HL-60/S4 treated with phorbol 12-myristate 13-acetate at 8.2 ng/mL for 4 days and 3 days (cell line): ENCODE data around the gene MAPKAP1.

ENCODE experiments used
- in situ Hi-C: fragments of 300-500 bp; cut with MboI; formaldehyde crosslinking; loops from 2 replicates; pipeline ENCODE4 v1.15.0; 2022; ENCODE audit warnings: low sequenced_read_pairs

Gene MAPKAP1

DNA sequence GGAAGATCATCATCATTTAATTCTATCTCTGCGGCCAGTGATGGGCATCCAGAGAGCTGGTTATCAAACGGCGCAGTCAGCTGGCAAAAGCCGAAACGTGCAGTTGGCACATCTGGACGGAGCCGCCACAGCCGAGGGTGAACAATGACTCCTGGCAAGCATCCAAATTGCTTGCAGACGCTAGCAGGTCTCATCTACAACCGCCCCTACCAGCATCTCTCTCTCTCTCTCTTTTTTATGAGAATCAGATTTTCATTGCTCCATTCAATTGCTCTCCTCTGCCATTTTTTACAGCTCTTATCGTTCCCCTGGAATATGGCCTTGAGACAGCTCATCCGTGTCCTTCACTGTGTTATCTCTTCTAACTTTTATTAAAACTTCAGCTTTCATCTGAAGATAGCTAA is 165.2 kb downstream of the MAPKAP1 start:
- in situ Hi-C loops = no loop called here

DNA sequence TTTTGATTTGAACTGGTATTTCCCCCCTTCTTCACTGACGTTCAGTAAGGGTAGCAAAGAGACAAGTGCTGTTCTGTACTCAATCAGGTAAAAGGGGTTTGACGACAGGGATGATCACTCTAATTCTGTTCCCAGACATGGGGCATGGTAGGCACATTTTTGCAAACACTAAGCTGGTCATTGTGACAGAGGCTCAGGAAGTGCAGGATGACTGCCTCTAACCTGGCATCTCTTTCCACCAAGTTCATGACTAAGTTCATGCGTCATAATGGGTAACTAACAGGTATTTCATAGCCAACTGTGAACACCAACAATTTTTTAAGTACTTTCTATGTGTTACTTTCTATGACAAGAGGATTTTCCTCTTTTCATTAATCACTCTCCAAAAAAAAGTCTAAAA is 166.5 kb downstream of the MAPKAP1 start:
- in situ Hi-C loops = no loop called here

DNA sequence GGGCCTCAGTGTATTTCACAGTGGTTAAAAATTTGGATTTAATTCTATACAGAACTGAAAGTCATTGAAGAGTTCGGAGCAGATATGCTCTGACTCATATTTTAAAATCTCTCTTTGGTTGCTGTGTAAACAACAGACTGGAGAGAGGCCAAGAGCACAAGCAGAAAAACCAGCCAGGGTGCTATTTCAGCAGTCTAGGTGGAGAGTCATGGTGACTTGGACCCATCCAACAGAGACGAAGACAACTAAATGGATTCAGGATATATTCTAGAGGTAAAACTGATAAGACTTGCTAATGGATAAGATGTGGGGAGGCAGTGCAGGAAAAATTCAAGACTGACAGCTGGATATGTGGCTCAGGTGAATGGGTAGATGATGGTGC is 168.9 kb downstream of the MAPKAP1 start:
- in situ Hi-C loops = no loop called here

DNA sequence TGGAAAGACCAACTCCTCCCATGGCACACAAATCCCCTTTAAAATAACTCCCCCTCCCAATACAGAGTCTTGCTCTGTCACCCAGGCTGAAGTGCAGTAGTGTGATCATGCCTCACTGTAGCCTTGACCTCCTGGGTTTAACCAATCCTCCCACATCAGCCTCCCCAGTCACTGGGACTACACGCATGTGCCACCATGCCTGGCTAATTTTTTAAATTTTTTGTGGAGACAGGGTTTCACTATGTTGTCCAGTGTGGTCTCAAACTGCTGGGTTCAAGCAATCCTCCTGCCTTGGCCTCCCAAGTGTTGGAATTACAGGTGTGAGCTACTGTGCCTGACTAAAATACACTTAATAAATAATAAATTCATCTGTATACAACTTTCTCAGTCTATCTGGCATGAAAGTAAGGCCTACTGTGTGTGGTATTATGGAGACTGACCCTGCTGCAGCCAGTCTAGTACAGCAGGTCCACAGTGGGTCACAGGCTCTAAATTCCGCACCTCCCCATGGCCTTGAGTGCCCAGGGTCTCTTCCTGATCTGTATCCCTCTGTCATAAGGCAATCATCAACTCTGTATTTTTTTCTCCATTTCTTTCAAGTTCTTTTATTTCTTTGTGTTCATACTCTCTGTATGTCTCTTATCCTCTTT is 169.4 kb downstream of the MAPKAP1 start:
- in situ Hi-C loops = no loop called here

DNA sequence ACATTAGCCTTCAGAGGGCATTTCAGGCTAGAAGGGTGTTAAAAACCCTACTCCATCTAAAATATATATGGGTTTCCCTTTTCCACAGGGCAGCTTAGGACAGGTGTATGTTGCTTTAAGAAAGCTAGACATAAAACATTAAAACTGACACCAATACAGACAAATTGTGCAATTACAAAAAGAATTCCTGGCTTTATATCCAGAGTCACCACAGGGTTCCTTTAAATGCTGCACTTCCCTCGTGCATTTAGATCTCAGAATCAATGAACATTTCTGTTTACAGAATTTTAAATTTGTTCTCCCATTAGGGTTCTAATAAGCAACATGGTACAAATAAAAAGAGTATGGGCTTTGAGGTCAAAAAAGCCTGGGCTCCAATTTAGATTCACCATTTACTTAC is 170.2 kb downstream of the MAPKAP1 start:
- in situ Hi-C loops = no loop called here

DNA sequence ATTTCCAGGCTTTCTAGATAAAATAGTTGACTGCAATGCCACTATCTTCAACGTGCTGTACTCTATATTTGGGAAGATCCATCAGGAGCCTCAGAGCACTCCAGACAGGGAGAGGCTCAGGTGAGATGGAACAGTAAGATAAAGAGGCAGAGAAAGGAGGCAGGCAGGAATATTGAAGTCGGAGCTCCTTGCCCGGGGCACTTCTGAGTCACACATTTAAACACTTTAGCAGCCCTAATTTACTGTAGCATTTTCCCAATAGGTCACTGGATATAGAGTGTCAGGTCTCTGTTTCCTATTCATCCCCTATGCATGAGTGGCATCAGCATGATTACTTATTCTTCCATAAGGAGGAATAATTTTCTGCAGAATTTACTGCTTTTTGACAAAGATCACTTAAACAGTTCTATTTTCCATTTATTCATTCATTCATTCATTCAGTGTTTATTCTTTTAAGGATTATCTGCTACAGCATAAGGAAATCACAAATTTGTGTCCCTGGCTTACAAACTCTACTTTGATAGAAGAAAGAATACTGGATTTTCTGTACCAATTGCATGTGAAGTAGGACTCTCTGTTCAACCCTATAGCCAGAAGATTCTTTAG is 170.7 kb downstream of the MAPKAP1 start:
- in situ Hi-C loops = no loop called here

DNA sequence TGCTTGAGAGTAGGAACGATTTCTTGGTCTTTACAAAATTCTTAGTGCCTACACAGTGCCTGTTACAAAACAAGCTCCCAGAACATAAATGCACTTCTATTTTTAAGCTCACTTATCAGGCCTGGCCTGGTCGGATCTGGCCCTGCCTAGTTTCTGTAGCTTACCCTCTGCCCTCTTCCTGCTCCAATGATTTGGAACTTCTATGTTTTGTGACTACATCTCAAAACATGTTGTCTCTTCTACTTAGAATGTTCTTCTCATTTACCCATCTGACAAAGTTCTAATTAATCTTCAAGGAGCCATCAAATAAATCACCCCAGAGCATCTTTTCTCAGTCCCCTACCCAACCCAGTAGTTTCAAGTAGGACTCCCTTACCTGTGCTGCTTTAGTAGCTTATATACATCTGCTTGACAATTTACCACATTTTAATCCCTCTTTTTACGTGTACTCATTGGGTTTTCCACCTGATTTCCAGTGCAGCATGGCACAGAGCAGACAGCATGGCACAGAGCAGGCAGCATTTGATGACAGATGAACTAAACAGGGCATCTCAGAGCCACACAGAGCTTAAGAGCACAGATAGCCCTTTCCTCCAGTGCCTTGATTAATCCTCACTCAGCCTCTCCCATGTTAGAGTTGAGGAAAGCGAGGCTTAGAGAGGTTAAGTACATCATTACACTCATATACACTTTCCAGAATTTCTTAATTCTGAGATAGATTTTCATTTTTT is 171.9 kb downstream of the MAPKAP1 start:
- in situ Hi-C loops = no loop called here

DNA sequence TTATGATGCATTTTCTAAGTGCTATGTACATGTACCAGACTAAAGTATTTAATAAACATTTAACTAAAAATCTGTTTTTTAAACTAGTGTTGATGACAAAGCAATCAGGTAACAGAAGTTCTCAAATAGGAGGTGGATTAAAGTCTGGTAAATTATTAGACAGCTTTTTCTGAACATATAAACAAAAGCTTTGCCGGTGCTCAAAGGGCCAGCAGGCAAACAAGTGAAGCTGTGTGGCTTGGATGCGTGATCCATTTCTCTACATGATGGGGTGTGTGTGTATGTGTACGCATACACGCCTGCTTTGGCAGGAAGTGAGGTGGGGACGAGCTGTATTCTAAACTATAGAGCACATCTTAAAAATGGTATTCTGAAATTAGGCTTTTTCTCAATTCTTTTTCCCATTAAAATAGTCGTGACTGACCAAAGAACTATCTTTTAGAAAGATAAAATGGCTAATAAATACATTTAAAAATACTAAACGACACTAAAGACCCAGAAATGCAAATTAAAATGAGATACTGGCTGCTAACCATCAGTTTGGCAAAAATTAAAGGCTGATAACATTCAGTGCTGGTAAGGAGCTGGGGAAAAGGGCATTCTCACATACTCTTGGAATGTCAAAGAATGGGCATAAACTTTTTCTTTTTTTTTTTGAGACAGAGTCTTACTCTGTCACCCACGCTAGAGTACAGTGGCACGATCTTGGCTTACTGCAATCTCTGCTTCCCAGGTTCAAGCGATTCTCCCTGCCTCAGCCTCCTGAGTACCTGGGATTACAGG is 174.0 kb downstream of the MAPKAP1 start:
- in situ Hi-C loops = no loop called here

DNA sequence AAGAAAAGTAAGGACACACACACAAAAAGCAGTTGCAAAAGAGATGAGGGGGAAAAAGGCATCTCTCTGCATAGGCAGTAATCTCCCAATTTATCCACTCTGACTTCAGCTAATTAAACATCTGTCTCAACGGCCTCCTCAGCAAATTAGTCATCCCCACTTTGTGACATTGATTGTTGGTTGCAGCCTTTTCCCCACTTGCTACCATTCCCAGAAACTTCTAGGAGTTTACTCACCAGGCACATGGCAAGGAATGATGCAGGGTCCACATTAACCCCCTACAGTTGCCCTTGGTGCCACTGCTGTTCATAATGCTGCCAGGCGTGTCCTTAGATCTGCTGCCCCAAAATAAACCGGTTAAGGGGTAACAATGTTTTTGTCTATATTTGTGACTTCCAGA is 174.6 kb downstream of the MAPKAP1 start:
- in situ Hi-C loops = no loop called here

DNA sequence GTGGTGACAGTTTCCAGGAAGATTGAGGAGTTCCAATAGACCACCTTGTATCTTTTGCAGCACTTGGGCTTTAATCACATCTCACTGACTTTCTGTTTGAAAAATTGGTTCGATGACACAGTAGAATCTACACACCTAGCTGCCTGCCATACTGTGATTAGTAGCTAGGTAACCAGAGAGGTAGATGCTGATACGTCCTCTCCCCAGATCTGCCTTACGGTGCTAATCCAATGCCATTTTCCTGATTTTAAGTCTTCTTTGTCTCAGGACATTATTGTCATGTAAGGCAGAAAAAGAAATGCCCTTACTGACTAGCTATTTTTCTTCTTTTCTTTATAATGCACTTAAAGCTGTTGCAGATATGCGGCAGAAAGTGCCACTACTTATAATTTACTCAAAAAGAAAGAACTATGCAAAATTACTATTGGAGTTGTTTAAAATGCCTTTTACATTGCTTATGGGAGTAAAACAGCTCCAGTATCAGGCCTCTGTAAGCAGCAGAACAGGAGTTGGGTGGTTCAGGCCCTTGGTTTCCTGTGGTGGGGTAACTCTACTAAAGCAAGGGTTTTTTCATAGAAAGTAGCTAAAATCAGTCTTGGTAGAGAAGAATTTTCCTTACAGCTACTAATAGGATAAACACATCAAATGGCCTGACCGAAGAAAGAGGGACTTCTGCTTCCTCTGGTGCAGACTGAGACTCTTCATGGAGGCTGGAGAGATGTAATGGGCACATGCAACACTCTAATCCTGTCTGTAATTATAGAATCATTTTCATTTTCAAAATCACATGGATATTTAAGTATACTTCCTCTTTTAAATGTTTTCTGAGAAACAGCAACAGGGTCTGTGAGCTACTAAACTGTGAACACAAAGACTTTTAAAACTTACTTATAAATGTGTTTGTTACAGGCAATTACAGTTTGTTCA is 177.2 kb downstream of the MAPKAP1 start:
- in situ Hi-C loops = no loop called here

DNA sequence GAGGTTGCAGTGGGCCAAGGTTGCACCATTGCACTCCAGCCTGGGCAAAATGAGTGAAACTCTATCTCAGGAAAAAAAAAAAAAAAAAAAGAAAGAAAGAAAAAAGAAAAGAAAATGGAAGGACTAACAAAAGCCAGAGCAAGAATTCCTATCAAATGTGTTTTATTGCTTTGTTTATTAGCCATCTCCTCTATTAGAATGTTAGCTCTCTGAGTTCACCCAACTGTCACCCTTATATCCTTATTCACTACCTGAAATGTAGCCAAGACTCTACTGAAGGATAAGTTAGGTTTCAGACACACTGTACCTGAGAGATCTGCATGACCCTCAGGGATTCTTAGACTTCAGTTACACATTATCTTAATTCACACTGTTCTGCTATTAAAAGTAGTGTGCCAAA is 177.9 kb downstream of the MAPKAP1 start:
- in situ Hi-C loops = no loop called here

DNA sequence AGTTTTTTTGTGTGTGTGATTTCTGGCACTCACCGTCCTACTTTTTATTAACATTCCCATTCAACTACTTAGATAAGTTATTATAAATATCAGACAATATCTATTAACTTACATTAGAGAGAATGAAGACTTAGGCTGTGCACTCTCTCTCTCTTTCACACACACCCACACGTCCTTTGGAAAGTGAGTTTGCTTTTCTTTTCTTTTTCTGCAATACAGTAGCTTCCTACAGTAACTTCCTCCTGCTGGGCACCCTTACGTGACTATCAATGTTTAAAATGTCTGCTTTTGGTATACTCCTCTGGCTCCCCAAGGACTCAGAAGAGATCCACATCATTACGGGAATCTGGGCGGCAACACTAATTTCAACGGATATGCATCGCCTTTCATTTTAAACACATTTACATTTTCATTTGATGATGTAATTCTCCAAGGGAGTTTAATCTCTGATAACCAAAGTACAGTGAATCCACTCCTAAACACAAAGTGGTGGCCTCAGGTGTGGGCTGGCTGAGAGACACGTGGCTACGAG is 179.5 kb downstream of the MAPKAP1 start:
- in situ Hi-C loops = no loop called here

DNA sequence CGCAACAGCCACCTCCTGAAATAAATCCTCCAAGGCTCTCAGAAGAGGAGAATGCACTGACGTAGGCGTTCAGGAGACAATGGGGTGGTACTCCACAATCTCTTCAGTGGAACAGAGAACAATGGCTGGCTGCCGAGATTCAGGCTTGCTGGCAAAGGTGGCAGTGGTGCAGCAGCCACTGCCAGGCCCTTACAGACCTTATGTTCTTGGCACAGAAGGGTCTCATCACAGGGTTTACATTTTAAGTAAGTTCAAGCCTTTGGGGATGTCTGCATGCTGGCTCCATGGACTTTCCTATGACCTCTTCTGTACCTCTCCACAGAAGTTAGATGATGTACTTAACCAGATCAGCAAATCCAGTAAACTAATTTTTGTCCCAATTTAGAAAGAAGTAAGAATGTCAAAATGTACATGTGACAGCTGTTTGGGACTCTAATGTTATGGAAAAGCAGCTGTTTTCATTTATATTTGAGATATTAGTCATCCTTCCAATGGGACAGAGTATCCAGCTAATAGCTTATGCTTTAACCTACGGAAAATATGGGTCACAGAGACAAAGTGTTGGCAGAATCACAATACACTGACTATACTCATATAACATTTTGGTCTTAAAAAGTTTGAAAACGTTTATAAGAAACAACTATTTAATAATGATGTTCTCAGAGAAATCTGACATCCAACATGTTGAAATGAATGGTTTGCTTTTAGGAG is 180.9 kb downstream of the MAPKAP1 start:
- in situ Hi-C loops = no loop called here

DNA sequence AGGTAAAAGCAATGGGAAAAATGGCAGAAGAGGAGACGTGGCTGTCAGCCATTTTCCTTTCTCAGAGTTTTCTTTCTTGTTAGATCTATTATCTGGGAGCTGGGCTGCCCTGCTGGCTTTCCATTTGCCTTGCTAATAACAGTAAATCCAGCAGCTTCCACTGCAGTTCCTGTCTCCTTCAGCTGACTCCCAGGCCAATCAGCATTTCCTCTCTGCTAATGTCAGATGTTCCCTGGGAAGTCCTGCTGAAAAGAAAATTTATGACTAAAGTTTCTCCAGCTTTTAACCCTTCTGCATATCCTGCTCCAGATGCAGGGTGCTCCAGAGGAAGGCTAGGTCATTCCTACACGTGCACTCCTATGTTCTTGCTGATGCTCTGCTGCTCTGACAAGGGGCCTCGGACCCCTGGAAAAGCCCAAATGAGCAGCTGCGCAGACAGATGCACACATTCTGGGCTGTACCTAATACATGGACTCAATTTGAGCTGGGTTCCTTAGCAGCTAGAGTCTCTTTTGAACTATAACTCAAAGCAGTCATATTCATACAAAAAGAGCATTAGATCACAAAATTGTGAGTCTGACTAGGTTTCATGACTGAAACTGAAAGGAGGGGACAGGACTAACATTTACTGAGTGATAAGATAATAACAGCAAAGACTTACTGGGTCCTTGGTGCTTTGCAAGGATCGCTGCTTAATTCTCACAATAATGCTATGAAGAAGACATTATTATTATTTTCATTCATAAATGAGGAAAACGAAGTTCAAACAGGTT is 182.2 kb downstream of the MAPKAP1 start:
- in situ Hi-C loops = no loop called here

DNA sequence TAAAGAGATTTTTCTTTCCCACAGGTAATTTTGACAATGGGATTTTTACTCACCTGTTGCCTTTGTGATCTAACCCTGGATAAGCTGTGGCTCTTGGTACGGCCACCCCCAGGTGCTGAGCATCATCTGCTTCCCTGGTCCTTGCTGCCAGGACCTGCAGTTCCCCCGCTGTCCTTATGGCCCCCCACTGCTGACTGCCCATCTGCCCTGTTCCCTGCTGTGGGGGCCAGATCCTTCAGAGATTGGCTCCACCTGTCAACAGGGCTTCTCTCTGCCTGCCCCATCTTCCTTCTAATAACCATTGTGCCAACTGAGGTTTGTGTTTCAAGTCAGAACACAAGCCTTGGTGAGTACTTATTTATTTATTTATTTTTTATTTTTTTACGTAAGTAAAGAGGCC is 183.3 kb downstream of the MAPKAP1 start:
- in situ Hi-C loops = no loop called here

DNA sequence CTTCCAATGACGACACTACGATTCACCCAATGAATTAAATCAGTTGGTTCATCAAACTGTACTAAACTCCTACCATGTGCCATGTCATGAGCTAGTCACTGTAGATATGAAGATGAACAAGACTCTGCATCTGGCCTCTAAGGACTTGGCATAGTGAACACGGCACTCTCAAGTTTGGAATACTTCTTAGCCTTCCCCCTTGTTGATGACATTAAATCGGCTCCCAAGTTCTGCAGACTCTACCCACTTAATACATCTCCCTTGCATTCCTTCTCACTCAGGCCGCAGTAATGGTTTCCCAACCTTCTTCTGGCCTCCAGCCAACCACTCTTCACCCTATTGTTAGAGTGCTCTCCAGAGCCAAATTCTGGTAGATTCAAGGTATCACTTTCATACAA is 184.7 kb downstream of the MAPKAP1 start:
- in situ Hi-C loops = no loop called here

DNA sequence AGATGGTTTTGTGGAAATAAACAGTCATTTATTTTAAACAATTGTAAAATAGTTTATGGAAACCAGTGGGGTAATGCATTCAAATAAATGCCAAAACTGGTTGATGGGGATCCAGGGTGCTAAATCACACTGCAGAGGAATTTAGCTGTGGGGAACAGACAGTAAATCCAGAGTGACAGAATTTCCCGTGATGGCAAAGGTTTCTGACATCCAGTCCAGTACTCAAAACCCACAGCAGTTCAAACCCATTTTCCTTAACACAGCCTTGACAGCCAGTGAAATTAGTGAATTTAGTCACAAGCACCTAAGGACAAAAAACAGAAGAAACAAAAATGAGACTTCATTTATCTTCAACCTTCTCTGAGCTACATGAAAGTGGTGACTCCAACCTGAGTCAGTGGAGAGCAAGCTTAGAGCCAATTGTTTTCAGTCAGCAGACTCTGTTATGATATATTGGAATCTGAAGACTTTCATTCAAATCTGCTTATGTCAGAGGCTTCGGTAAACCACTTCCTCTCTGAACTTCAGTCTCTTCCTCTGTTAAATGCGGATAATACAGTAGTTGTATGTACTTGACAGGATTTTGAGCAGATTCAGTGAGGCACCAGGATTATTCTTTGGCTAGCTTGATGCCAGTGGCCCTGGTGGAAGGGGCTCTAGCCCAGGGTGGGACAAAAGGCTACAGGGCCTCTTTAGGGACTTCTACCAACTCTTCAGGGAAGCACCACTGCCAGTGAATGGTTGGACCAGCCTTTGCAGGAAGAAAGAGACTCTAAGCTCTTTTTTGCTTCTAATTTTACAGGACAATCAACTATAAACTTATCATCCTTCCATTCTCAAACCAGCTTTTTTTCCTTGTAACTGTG is 185.3 kb downstream of the MAPKAP1 start:
- in situ Hi-C loops = no loop called here

DNA sequence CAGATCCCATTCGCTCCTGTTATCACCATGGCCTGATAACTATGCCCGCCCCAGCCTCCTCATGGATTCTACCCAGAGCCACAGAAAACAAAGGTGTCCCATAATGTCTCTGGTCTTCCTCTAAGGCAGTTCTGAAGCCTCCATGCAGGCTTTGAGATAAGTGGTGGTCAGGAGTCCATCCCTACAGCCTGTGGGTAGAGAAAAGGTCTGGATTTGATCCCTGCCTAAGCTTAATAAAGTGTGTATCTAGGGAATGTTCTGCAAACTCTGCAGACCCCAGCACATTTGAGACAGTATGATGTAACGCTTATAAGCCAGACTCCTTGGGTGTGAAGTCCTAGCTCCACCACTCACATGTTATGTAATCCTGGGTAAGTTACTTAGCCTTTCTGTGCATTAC is 187.3 kb downstream of the MAPKAP1 start:
- in situ Hi-C loops = no loop called here
